ENCODE measurements around the gene F11R.
"Not testable (repeated sequence)": the region's sequence is repeated elsewhere in the genome, so short reads cannot be mapped to it uniquely, and the experiment has no call there.

Gene F11R

DNA sequence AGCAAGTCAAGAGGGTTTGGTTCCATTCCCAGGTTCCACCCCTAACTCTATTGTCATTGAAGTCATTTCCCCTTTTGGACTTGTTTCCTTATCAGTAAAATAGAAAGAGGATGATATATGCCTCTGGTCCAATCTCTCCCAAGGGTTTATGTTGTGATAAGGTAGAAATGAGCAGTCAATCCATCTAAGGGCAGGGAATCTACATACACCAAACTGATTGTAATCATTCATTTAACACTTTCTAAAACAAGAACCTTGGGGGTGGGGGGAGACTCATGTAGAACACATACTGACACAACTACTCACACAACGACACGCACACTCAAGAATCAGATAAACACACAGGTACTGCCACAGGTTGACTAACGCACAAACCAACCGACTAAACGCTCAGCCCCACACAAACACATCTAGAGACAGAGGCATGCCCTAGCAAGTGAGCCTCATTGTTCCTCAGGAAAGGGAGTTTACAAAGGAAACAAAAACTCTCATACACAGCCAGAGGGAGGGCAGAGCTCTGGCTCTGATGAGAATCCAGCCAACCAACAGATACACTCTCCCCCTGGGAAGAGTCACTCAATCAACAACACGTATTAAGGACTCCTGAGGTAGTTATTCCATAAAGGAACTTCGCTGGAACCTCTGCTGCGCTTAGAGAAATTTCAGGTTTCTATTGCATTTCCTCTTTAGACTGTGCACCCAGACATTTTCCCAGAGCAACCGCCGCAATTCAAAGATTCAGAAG lies 1.0 kb downstream of the F11R start:
- Histone ChIP-seq H3K27me3 (ENCODE audit: low read depth, low read length) (no peaks in the 10 kb centered on the region), H3K4me3 (ENCODE audit: low read depth in 1 of 2, low read length in 2 of 2) (peak overlapping the region; percentile 72 to 73), H3K4me1 (ENCODE audit: control insufficient read depth in 1 of 2, insufficient read depth in 2 of 2, low read length in 2 of 2) (peaks cover 8 to 13% of the 10 kb centered on the region in 2 donors), H3K36me3 (ENCODE audit: control insufficient read depth in 1 of 2, insufficient read depth in 2 of 2, low read length in 2 of 2) (no peaks in the 10 kb centered on the region), H3K27ac (ENCODE audit: low read length) (peak overlapping the region; percentile 87), H3K9me3 (ENCODE audit: control insufficient read depth in 1 of 2, low read length in 2 of 2) (no peaks in the 10 kb centered on the region)

DNA sequence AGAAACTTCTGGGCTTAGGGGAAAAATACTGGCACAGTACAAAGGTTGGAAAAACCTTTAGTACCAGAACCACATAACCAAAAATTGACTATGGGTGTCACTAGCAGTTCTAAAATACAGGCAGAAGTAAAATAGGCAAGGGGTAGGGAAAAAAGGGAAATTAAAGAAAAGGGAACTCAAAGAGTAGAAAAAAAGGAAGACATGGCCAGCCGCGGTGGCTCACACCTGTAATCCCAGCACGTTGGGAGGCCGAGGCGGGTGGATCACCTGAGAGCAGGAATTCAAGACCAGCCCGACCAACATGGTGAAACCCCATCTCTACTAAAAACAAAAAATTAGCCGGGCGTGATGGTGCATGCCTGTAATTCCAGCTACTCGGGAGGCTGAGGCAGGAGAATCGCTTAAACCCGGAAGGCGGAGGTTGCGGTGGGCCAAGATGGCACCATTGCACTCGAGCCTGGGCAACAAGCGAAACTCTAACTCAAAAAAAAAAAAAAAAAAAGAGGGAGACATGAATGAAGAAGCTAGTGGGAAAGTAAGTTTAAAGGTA lies 1.8 kb downstream of the F11R start:
- H3K4me3 ChIP-seq (ENCODE audit: low read depth in 1 of 2, low read length in 2 of 2) = peak overlapping the region in 1 of 2 donors; percentile 73
- H3K4me1 ChIP-seq (ENCODE audit: control insufficient read depth in 1 of 2, insufficient read depth in 2 of 2, low read length in 2 of 2) = peaks cover 10 to 13% of the 10 kb centered on the region in 2 donors
- H3K27ac ChIP-seq (ENCODE audit: low read length) = peak overlapping the region; percentile 87
- not testable (repeated sequence) for H3K9me3 ChIP-seq (ENCODE audit: control insufficient read depth in 1 of 2, low read length in 2 of 2); H3K36me3 ChIP-seq (ENCODE audit: control insufficient read depth in 1 of 2, insufficient read depth in 2 of 2, low read length in 2 of 2); H3K27me3 ChIP-seq (ENCODE audit: low read depth, low read length)

DNA sequence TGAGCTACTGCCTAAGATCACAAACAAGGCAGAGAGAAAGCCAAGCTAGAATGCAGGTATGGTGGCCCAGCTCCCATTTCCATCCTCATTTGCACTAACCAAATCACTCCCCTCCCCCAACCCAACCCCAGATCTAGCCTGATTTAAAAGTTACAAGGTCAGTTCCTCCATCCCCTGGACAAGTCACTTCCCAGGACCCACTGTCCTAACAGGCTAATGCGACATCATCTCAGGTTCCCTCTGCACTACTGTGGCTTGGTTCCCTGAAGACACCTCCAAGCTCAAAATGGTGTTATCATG lies 2.4 kb downstream of the F11R start:
- H3K27ac ChIP-seq (ENCODE audit: low read length) = peak overlapping the region; percentile 14
- no peak overlapping the region for H3K4me3 ChIP-seq (ENCODE audit: low read depth in 1 of 2, low read length in 2 of 2)
- H3K36me3 ChIP-seq (ENCODE audit: control insufficient read depth in 1 of 2, insufficient read depth in 2 of 2, low read length in 2 of 2) = no peaks in the 10 kb centered on the region
- peaks cover 12 to 13% of the 10 kb centered on the region in 2 donors for H3K4me1 ChIP-seq (ENCODE audit: control insufficient read depth in 1 of 2, insufficient read depth in 2 of 2, low read length in 2 of 2)
- H3K9me3 ChIP-seq (ENCODE audit: control insufficient read depth in 1 of 2, low read length in 2 of 2) = no peaks in the 10 kb centered on the region
- H3K27me3 ChIP-seq (ENCODE audit: low read depth, low read length) = no peaks in the 10 kb centered on the region

DNA sequence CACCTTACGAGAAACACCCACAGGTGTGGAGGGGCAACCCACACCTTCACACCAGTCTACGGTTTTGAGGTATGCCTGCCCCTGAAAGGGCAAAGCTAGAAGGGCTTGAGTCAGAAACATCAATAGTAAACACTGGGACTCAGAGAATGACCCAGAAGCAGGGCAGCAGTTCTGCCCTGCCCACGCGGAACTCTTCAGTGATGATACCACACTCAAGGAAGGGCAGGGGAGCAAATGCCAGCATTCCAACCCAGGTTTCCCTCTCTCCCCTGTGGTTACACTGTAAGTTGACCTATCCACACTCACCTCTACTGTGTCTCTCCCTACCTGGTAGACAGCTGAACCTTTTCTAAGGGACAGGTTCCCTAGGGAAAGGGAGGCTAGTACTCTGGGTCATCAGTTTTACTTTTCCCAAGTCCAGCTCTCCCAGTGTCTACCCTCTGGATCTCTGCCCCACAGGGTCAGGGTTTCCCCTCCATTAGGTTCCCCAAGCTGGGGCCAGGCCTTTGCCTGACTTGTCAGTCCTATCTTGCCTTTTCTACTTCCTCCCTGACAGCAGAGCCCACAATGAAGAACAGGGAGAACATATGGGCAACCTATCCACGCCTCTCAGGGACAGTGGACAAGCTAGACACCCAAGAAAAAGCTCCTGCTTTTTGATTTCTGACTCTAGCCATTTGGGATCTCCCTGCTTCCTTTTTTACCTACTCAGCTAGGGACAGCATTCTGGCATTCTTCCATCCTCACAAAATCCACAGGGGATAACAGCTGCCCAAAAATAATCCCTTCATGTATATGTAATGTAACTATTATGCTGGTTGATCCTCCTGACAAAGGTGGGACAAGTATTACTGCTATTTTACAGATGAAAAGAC lies 3.0 kb downstream of the F11R start:
- H3K36me3 ChIP-seq (ENCODE audit: control insufficient read depth in 1 of 2, insufficient read depth in 2 of 2, low read length in 2 of 2) = no peaks in the 10 kb centered on the region
- H3K27ac ChIP-seq (ENCODE audit: low read length) = peak overlapping the region; percentile 47
- no peaks in the 10 kb centered on the region for H3K27me3 ChIP-seq (ENCODE audit: low read depth, low read length)
- no peak overlapping the region for H3K4me3 ChIP-seq (ENCODE audit: low read depth in 1 of 2, low read length in 2 of 2)
- H3K9me3 ChIP-seq (ENCODE audit: control insufficient read depth in 1 of 2, low read length in 2 of 2) = no peaks in the 10 kb centered on the region
- H3K4me1 ChIP-seq (ENCODE audit: control insufficient read depth in 1 of 2, insufficient read depth in 2 of 2, low read length in 2 of 2) = peaks cover 13 to 17% of the 10 kb centered on the region in 2 donors

GRCh38 chr1:161017181-161017580 lies 3.8 kb downstream of the F11R start:
- H3K9me3 ChIP-seq (ENCODE audit: control insufficient read depth in 1 of 2, low read length in 2 of 2); H3K36me3 ChIP-seq (ENCODE audit: control insufficient read depth in 1 of 2, insufficient read depth in 2 of 2, low read length in 2 of 2); H3K4me3 ChIP-seq (ENCODE audit: low read depth in 1 of 2, low read length in 2 of 2); H3K27me3 ChIP-seq (ENCODE audit: low read depth, low read length): not testable (repeated sequence)
- H3K4me1 ChIP-seq (ENCODE audit: control insufficient read depth in 1 of 2, insufficient read depth in 2 of 2, low read length in 2 of 2) = peaks cover 13 to 19% of the 10 kb centered on the region in 2 donors
- H3K27ac ChIP-seq (ENCODE audit: low read length) = peak overlapping the region; percentile 47

DNA sequence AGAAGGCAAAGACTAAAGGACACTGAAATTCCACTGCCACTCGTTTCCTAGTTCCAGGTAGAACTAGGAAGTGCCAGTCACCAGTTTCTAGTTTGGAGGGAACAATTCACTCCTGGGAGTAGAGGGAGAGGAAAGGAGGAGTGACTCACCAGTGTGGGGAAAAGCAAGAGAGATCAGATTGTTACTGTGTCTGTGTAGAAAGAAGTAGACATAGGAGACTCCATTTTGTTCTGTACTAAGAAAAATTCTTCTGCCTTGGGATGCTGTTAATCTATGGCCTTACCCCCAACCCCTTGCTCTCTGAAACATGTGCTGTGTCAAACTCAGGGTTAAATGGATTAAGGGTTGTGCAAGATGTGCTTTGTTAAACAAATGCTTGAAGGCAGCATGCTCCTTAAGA lies 4.3 kb downstream of the F11R start:
- H3K4me1 ChIP-seq (ENCODE audit: control insufficient read depth in 1 of 2, insufficient read depth in 2 of 2, low read length in 2 of 2) = peaks cover 13 to 22% of the 10 kb centered on the region in 2 donors
- H3K9me3 ChIP-seq (ENCODE audit: control insufficient read depth in 1 of 2, low read length in 2 of 2) = not testable (repeated sequence)

GRCh38 chr1:161013488-161014230 lies 7.3 kb downstream of the F11R start:
- no peaks in the 10 kb centered on the region for H3K27me3 ChIP-seq (ENCODE audit: low read depth, low read length)

More for the DNA sequence above, 4.3 kb downstream of the F11R start:
- H3K27me3 ChIP-seq (ENCODE audit: low read depth, low read length); H3K4me3 ChIP-seq (ENCODE audit: low read depth in 1 of 2, low read length in 2 of 2); H3K36me3 ChIP-seq (ENCODE audit: control insufficient read depth in 1 of 2, insufficient read depth in 2 of 2, low read length in 2 of 2); H3K27ac ChIP-seq (ENCODE audit: low read length): not testable (repeated sequence)

DNA sequence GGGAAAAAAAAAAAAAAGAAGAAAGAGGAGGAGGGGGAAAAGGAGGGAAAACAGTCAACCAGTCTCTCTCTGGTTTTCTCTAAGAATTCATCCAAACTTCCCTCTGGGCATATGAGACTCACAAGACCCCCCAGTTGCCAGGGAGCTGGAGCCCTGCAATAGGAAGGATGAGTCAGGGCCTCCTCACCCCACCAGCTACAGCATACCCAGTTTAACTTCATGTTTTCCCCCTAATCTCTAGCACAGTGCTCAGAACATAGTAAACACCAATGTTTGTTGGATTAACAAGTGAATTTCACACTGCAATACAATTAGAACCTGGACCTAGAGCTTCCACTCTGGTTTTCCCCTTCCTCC lies 7.8 kb downstream of the F11R start:
- H3K9me3 ChIP-seq (ENCODE audit: control insufficient read depth in 1 of 2, low read length in 2 of 2) = no peaks in the 10 kb centered on the region
- H3K27ac ChIP-seq (ENCODE audit: low read length) = peak overlapping the region; percentile 97
- H3K36me3 ChIP-seq (ENCODE audit: control insufficient read depth in 1 of 2, insufficient read depth in 2 of 2, low read length in 2 of 2) = no peaks in the 10 kb centered on the region
- no peaks in the 10 kb centered on the region for H3K27me3 ChIP-seq (ENCODE audit: low read depth, low read length)
- H3K4me1 ChIP-seq (ENCODE audit: control insufficient read depth in 1 of 2, insufficient read depth in 2 of 2, low read length in 2 of 2) = peaks cover 0 to 18% of the 10 kb centered on the region in 2 donors
- H3K4me3 ChIP-seq (ENCODE audit: low read depth in 1 of 2, low read length in 2 of 2) = peak overlapping the region in 1 of 2 donors; percentile 35

More at GRCh38 chr1:161013488-161014230, 7.3 kb downstream of the F11R start:
- Histone ChIP-seq H3K4me3 (ENCODE audit: low read depth in 1 of 2, low read length in 2 of 2) (peak overlapping the region in 1 of 2 donors; percentile 47), H3K36me3 (ENCODE audit: control insufficient read depth in 1 of 2, insufficient read depth in 2 of 2, low read length in 2 of 2) (no peaks in the 10 kb centered on the region), H3K4me1 (ENCODE audit: control insufficient read depth in 1 of 2, insufficient read depth in 2 of 2, low read length in 2 of 2) (peaks cover 0 to 19% of the 10 kb centered on the region in 2 donors), H3K9me3 (ENCODE audit: control insufficient read depth in 1 of 2, low read length in 2 of 2) (no peaks in the 10 kb centered on the region), H3K27ac (ENCODE audit: low read length) (peak overlapping the region; percentile 97)

DNA sequence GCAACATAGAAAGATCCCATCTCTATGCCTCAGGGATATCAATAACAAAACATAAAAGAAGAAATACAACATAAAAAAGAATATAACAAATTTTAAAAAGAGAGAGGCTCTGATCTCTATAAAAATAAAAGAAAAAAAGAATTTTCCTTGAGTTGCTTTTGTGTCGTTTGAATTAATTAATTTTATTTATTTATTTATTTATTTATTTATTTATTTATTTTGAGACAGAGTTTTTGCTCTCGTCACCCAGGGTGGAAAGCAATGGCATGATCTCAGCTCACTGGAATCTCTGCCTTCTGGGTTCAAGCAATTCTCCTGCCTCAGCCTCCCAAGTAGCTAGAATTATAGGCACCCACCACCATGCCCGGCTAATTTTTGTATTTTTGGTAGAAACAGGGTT lies 8.5 kb downstream of the F11R start:
- H3K27ac ChIP-seq (ENCODE audit: low read length) = peak overlapping the region; percentile 27
- no peaks in the 10 kb centered on the region for H3K36me3 ChIP-seq (ENCODE audit: control insufficient read depth in 1 of 2, insufficient read depth in 2 of 2, low read length in 2 of 2)
- no peaks in the 10 kb centered on the region for H3K9me3 ChIP-seq (ENCODE audit: control insufficient read depth in 1 of 2, low read length in 2 of 2)
- H3K4me3 ChIP-seq (ENCODE audit: low read depth in 1 of 2, low read length in 2 of 2) = no peak overlapping the region
- peaks cover 0 to 15% of the 10 kb centered on the region in 2 donors for H3K4me1 ChIP-seq (ENCODE audit: control insufficient read depth in 1 of 2, insufficient read depth in 2 of 2, low read length in 2 of 2)
- H3K27me3 ChIP-seq (ENCODE audit: low read depth, low read length) = no peaks in the 10 kb centered on the region

GRCh38 chr1:161009602-161010211 lies 11.2 kb downstream of the F11R start:
- H3K9me3 ChIP-seq (ENCODE audit: control insufficient read depth in 1 of 2, low read length in 2 of 2) = no peaks in the 10 kb centered on the region
- no peaks in the 10 kb centered on the region for H3K27me3 ChIP-seq (ENCODE audit: low read depth, low read length)
- peaks cover 0 to 15% of the 10 kb centered on the region in 2 donors for H3K4me1 ChIP-seq (ENCODE audit: control insufficient read depth in 1 of 2, insufficient read depth in 2 of 2, low read length in 2 of 2)
- no peak overlapping the region for H3K27ac ChIP-seq (ENCODE audit: low read length)
- H3K36me3 ChIP-seq (ENCODE audit: control insufficient read depth in 1 of 2, insufficient read depth in 2 of 2, low read length in 2 of 2) = no peaks in the 10 kb centered on the region
- H3K4me3 ChIP-seq (ENCODE audit: low read depth in 1 of 2, low read length in 2 of 2) = no peak overlapping the region

Measured in muscle layer of duodenum (tissue), 2 donors.